ENCODE data around the gene CAPS.

The CAPS gene

GRCh38 chr19:5922161-5922545, 8.1 kb downstream of the CAPS start:
- TF ChIP-seq, protein P1, sequence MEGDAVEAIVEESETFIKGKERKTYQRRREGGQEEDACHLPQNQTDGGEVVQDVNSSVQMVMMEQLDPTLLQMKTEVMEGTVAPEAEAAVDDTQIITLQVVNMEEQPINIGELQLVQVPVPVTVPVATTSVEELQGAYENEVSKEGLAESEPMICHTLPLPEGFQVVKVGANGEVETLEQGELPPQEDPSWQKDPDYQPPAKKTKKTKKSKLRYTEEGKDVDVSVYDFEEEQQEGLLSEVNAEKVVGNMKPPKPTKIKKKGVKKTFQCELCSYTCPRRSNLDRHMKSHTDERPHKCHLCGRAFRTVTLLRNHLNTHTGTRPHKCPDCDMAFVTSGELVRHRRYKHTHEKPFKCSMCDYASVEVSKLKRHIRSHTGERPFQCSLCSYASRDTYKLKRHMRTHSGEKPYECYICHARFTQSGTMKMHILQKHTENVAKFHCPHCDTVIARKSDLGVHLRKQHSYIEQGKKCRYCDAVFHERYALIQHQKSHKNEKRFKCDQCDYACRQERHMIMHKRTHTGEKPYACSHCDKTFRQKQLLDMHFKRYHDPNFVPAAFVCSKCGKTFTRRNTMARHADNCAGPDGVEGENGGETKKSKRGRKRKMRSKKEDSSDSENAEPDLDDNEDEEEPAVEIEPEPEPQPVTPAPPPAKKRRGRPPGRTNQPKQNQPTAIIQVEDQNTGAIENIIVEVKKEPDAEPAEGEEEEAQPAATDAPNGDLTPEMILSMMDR (IDR thresholded peaks at IDR 0.05; ENCODE audit: control insufficient read depth, insufficient read depth, low read depth, low read length, missing control alignments) = no peak
- no peak overlapping the region for H3K4me3 ChIP-seq (ENCODE audit: control insufficient read depth, low read depth, low read length)
- no peak for DNase-seq (ENCODE audit: low read depth)

- H3K4me3 ChIP-seq (ENCODE audit: control insufficient read depth, low read depth, low read length) = no peak overlapping the region
- no peak for DNase-seq (ENCODE audit: low read depth)
- TF ChIP-seq, protein P1 (IDR thresholded peaks at IDR 0.05; ENCODE audit: control insufficient read depth, insufficient read depth, low read depth, low read length, missing control alignments) = no peak
Observed at GRCh38 chr19:5923356-5923755, 9.3 kb downstream of the CAPS start.

DNA sequence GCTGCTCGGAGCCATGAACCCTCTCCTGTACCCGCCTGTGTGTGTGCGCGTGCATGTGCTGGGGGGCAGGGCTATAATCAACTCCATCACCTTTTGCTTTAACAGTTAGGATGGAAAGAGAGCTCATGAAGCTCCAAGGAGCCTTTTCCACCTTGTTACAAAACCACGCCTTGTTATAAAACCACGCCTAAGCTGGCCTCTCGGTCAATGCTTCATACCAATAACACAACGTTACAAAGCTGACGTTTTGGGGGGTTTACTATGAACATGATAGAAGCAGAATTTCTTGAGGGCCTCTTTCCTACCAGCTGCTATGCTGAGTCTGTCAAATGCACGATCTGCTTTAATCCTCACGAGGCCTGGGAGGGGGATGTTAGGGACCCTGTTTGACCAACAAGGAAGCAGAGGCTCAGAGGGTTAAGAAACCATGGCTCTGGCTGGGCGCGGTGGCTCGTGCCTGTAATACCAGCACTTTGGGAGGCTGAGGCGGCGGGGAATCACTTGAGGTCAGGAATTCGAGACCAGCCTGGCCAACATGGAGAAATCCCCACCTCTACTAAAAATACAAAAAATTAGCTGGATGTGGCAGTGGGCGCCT, 11.9 kb downstream of the CAPS start:
- TF ChIP-seq, protein P1 (IDR thresholded peaks at IDR 0.05; ENCODE audit: control insufficient read depth, insufficient read depth, low read depth, low read length, missing control alignments) = no peak
- no peak for DNase-seq (ENCODE audit: low read depth)
- H3K4me3 ChIP-seq (ENCODE audit: control insufficient read depth, low read depth, low read length) = no peak overlapping the region

GRCh38 chr19:5926641-5927440, 12.8 kb downstream of the CAPS start:
- DNase-seq (ENCODE audit: low read depth) = peak; percentile 83
- TF ChIP-seq, protein P1 (IDR thresholded peaks at IDR 0.05; ENCODE audit: control insufficient read depth, insufficient read depth, low read depth, low read length, missing control alignments) = no peak

GRCh38 chr19:5927441-5927821, 13.4 kb downstream of the CAPS start:
- no peak overlapping the region for H3K4me3 ChIP-seq (ENCODE audit: control insufficient read depth, low read depth, low read length)
- no peak for DNase-seq (ENCODE audit: low read depth)
- TF ChIP-seq, protein P1 (IDR thresholded peaks at IDR 0.05; ENCODE audit: control insufficient read depth, insufficient read depth, low read depth, low read length, missing control alignments) = no peak

More at GRCh38 chr19:5926641-5927440, 12.8 kb downstream of the CAPS start:
- no peak overlapping the region for H3K4me3 ChIP-seq (ENCODE audit: control insufficient read depth, low read depth, low read length)

GRCh38 chr19:5929179-5929578, 15.1 kb downstream of the CAPS start:
- TF ChIP-seq, protein P1 (IDR thresholded peaks at IDR 0.05; ENCODE audit: control insufficient read depth, insufficient read depth, low read depth, low read length, missing control alignments) = no peak
- no peak for DNase-seq (ENCODE audit: low read depth)
- H3K4me3 ChIP-seq (ENCODE audit: control insufficient read depth, low read depth, low read length) = no peak overlapping the region

Data from AG09309 (cell line).